HG02623 (cell line): ENCODE measurements around the gene SLC25A10.

Source experiments
- ATAC-seq: cut with Tn5 transposase; IDR thresholded peaks from one replicate; pipeline ENCODE4 v1.9.1; 2021; ENCODE audit warnings: moderate library complexity; ENCODE audit not compliant: unreplicated experiment

The SLC25A10 gene

GRCh38 chr17:81686614-81687013, 25.5 kb upstream of the SLC25A10 start:
- ATAC-seq = no peak

DNA sequence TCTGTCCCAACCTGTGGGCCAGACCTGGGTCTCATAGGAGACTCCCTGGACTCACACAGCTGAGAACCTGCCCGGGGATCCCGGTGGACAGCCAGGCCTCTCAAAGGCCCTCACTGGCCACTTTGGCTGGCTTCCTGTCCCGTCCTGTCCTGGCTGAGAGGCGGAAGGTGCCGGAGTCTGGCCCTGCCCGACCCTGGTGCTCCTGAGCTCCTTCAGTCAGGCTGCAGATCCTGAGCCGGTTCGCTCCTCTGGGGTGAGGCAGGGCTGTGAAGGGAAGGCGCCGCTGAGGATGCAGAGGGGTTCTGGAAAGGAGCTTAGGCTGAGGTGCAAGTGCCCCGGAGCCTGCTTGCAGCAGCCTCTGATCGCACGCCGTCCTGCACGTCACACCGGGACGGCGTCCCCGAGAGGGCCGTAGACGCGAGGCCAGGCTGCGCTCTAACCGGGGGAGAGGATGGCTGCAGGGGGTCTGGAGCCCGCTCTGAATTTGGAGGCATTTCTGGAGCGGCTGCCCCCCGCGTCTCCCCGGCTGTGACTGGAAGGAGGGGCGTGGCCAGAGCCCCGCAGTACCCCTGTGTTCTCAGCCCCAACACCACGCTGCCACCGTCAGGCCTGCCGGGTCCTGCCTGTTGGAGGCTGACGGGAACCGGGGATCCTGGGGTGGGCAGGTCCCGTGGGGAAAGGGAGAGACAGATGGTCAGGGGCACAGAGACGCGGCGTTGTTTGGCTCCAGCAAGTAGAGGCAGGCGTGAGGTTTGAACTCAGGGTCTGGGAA, 24.1 kb upstream of the SLC25A10 start:
- ATAC-seq = no peak

DNA sequence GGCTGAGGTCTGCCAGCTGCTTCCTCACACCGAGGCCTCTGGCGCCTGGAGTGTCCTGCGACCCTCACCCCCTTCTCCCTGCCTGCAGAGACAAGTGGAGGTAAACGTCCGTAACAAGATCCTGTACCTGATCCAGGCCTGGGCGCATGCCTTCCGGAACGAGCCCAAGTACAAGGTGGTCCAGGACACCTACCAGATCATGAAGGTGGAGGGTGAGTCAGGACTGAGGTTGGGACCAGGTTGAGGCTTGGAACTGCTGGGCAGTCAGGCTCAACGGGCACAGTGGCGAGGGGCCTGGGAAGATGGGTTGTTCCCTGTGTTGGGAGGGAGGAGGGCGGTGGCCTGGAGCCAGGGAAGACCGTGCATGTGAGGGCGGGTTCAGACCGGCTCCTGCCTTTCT, 23.5 kb upstream of the SLC25A10 start:
- ATAC-seq = no peak

DNA sequence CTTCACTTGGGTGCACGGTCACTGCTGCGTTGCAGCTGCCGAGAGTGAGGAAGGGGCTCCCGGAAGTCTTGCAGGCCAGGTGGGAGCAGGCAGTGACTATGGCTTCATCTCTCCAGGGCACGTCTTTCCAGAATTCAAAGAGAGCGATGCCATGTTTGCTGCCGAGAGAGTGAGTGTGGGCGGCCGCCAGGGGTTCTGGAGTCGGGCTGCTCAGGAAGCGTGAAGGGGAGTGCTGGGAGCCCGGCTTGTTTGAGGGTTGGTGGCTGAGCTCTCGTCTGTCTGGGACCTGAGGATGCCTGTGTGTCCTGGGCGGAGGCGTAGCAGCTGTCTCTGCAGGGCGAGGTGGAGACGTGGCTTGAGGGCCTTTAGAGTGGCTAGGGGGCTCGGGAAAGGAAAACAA, 22.0 kb upstream of the SLC25A10 start:
- ATAC-seq = no peak

- no peak for ATAC-seq
These were observed 21.5 kb upstream of the SLC25A10 start for GRCh38 chr17:81690549-81690948.

DNA sequence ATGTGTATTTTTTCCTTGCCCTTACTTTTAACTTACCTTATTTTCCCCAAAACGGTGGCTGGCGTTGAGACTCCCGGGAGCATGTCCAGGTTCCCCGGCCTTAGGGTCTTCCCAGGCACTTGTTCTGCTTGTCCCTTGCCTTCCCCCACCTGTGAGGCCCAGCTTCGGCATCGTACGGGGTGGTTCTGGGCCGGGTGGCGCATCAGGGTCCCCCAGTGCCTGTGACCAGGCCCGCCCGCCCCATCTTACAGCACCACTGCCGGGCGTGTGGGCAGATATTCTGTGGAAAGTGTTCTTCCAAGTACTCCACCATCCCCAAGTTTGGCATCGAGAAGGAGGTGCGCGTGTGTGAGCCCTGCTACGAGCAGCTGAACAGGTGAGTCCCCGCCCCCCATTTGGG, 20.9 kb upstream of the SLC25A10 start:
- ATAC-seq = no peak

DNA sequence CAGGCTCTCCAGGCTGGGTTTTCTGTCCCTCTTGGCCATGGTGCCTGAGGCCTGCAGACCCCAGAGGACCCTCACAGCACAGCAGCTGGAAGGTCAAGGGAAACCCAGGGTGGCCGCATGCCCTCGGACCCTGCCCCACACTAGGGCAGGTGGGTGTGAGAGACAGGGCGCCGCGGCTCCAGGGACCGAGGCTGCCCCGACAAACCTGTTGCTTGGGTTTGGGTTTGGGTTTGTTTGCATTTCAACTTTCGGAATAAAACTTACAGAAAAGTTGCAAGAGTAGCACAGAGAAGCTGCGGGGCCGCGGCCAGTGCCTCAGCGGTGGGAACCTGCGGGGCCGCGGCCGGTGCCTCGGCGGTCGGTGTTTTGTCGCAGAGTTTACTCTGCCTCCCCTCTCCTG, 20.5 kb upstream of the SLC25A10 start:
- no peak for ATAC-seq

- ATAC-seq = no peak
These were observed 18.4 kb upstream of the SLC25A10 start for GRCh38 chr17:81693509-81694210.

DNA sequence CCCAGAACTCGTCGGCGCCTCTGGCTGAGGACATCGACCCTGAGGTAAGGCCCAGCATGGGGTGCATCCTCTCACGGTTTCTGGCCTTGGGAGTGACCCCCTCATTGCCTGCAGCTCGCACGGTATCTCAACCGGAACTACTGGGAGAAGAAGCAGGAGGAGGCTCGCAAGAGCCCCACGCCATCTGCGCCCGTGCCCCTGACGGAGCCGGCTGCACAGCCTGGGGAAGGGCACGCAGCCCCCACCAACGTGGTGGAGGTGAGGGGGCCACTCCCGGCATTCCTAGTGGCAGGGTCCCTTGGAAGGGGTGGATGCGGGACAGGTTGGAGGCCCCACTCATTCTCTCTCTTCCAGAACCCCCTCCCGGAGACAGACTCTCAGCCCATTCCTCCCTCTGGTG, 17.3 kb upstream of the SLC25A10 start:
- no peak for ATAC-seq

GRCh38 chr17:81695211-81695610, 16.9 kb upstream of the SLC25A10 start:
- no peak for ATAC-seq

GRCh38 chr17:81695801-81696200, 16.3 kb upstream of the SLC25A10 start:
- no peak for ATAC-seq

DNA sequence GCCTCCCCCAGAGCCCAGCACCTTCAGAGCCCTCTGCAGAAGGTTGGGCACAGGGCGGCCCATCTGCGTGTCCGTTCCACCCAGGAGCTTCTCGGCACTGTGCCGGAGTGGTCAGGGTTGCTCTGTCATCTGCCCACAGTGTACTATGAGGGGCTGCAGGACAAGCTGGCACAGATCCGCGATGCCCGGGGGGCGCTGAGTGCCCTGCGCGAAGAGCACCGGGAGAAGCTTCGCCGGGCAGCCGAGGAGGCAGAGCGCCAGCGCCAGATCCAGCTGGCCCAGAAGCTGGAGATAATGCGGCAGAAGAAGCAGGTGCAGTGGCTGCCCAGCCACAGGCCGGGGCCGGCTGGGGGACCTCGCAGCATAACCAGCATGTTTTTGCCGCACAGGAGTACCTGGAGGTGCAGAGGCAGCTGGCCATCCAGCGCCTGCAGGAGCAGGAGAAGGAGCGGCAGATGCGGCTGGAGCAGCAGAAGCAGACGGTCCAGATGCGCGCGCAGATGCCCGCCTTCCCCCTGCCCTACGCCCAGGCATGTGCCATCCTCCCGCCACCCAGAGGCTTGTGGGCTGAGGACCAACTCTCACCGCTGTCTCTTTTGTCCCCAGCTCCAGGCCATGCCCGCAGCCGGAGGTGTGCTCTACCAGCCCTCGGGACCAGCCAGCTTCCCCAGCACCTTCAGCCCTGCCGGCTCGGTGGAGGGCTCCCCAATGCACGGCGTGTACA, 15.7 kb upstream of the SLC25A10 start:
- ATAC-seq = no peak

- no peak for ATAC-seq
These were observed 14.6 kb upstream of the SLC25A10 start for GRCh38 chr17:81697261-81698044.

DNA sequence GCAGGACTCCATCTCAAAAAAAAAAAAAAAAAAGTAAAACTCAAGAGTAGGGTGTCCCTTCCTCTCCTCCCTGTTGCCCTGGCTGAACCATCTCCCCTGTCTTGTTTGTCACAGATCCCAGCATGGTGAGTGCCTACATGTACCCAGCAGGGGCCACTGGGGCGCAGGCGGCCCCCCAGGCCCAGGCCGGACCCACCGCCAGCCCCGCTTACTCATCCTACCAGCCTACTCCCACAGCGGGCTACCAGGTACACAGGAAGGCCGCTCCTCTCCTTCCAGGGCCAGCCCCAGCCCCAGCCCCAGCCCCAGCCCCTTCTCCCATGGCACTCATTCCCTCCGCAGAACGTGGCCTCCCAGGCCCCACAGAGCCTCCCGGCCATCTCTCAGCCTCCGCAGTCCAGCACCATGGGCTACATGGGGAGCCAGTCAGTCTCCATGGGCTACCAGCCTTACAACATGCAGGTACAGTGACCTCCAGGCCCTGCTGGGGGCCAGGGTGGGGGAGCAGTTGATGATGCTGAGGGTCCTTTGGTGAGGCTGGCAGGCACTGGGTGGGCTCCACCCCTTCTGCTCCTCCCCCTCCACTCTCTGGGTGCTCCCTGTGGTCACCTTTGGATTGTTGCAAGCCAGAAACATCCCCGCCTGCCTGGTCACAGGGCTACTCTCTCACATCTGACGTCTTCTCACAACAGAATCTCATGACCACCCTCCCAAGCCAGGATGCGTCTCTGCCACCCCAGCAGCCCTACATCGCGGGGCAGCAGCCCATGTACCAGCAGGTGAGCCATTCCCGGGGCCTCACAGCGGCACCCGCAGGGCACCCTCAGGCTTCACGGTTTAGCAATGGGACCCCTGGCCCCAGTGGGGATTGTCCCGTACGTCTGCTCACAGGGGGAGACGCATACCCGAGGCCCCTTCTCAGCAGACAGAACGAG, 11.5 kb upstream of the SLC25A10 start:
- ATAC-seq = no peak

DNA sequence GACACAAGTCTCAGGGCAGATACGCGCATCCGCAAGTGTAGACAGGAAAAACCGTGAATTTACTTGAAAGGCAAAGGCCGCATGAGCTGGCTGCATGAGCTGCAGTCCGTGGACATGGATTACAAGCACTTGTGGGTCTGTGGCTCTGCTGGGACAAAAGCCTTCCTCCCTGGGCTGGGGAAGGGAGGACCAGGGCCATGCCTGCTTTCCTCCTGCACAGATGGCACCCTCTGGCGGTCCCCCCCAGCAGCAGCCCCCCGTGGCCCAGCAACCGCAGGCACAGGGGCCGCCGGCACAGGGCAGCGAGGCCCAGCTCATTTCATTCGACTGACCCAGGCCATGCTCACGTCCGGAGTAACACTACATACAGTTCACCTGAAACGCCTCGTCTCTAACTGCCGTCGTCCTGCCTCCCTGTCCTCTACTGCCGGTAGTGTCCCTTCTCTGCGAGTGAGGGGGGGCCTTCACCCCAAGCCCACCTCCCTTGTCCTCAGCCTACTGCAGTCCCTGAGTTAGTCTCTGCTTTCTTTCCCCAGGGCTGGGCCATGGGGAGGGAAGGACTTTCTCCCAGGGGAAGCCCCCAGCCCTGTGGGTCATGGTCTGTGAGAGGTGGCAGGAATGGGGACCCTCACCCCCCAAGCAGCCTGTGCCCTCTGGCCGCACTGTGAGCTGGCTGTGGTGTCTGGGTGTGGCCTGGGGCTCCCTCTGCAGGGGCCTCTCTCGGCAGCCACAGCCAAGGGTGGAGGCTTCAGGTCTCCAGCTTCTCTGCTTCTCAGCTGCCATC, 10.6 kb upstream of the SLC25A10 start:
- ATAC-seq = no peak

DNA sequence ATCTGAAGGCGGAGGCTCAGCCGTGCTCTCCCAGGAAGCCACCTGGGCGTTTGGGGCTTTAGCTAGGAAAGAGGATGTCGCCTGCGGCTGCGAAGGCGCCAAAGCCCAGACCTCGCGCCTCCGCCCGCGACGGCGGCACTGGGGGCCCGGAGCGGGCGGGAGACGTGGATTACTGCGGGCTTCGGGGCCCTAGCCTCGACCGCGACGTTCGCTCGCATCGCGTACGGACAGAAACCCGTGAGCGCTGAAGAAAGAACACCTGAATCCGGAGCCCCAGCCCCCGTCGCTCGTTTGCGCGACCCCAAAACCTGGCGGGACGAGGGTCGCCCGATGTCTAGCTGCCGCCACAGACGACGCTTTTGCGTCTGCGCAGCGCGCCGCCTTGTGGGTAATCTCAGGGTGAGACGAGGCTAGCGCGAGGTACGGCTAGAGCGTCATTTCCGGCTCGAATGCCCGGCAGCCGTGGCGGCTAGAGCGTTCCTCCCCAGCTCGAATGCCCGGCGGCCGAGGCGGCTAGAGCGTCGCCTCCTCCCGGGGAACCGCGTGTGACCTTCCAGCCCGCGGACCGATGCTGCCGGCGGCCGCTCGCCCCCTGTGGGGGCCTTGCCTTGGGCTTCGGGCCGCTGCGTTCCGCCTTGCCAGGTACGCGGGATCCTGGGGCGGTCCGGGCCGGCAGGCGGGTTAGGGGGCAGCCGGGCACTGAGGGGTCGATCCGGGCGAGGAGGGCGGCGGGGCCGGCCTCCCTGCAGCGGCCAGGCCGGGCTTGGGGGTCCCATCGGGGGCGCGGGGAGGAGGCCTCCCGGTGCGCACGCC, 8.9 kb upstream of the SLC25A10 start, which contains the start of gene MRPL12:
Gene MRPL12, plus strand, starts transcription at position 434 of the 813 bp plus-strand sequence. Its CDS starts 135 bp downstream, at position 569.
- peak; percentile 81 for ATAC-seq

DNA sequence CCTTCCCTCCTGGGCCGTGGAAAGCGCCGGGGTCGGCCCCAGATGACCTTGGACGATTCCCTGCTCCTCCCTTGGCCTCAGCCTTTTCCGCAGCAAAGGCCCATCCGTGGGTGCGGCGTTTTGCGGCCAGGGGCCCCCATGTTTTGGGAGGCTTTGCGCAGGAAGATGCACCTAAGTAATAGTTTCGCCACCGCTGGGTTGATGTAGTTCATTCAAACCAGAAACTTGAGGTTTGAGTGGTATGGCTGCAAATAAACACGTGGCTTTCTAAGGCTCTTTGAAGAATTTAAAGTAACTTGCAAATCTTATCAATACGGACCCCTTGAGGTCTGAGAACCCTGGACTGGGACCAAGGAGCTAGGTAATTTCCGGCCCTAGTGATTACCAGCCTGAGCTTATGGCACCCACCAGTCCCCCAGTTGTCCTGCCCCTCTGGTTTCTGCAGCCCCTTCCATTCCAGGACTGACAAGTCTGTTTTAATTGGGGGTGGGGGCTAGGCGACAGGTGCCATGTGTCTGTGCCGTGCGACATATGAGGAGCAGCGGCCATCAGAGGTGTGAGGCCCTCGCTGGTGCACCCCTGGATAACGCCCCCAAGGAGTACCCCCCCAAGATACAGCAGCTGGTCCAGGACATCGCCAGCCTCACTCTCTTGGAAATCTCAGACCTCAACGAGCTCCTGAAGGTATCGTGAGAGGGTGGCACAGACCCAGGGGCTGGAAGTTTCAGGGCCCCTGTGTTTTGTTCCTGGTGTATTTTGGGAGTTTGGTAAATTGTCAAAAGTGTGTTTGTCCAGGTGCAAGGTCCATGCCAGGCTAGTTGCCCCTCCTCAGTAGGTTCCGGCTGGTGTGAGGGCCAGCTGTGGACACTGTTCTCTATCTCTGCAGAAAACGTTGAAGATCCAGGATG, 8.1 kb upstream of the SLC25A10 start:
- ATAC-seq = no peak
